Measurements from ENCODE around the gene NUP214. TPM values are rescaled to one million over a fixed set of nuclear protein-coding genes. Genes with fewer than 3 reads are reported as not detected.
A peak's percentile ranks its signal among the peaks of the same experiment; 100 is the strongest.

NUP214 gene
- total and polyA plus RNA-seq, 2 of the 4 experiments (the other 2 are of a cell fraction), result 7.9 to 13.4 TPM

DNA sequence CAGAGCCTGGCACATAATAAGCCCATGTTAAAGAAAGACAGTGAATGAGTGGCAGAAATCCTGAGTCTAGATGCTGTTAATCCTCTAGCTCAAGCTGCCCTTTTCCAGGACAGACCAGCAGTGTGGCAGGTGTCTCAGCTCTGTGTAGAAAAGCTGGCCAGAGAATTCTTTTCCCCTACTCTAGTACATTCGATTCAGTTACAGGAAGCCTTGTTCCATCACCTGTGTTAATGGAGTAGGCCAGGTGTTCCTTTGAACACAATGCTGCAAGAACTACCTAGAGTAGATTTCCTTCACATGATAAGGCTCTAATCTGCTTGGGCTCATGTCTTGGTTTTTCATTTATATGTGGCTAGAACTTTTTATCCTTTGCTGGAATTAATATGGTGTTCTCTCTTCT lies 52.5 kb downstream of the NUP214 start:
- 0 out of 2 replicates have a peak overlapping the region, but pooled peaks have one; percentile 16 for H2BK20ac ChIP-seq (ENCODE audit: low read depth, low read length)
- H3K79me1 ChIP-seq (ENCODE audit: low read depth in 1 of 2, low read length in 2 of 2), result peaks cover 3 to 20% of the 10 kb centered on the region in 2 experiments; a peak in 3 of 4 replicates
- peak overlapping the region; percentile 7; the same call in 1 of the 2 replicates for H4K91ac ChIP-seq (ENCODE audit: insufficient read depth, low read depth, low read length)
- ChIA-PET POLR2A (ENCODE audit: unreplicated experiment) (no interaction called here), CTCF (interaction anchor here (0.6 to 5.2 kb wide), 8 partner anchors 12 to 158 kb away, joined by 3 to 45 read pairs (median 4); no protein-coding TSS in a partner anchor)
- H2BK15ac ChIP-seq (ENCODE audit: low read depth, low read length), result no peak overlapping the region
- no peak overlapping the region for H2AK9ac ChIP-seq (replicated peaks; ENCODE audit: low read depth, low read length, poor library complexity)
- no TSS peak for BruUV-seq (replicated peaks)
- peak overlapping the region; percentile 22; the same call in 1 of the 2 replicates for H2BK120ac ChIP-seq (ENCODE audit: low read depth, low read length)
- H3K14ac ChIP-seq (replicated peaks; ENCODE audit: low read depth, low read length), result no peak overlapping the region
- WGBS, 2 experiments (ENCODE audit: extremely low coverage in 2 of 2, insufficient read length in 1 of 2), result no CpG with 5 or more reads among the region's 1 CpG
- 0 out of 2 replicates have a peak overlapping the region, but pooled peaks have one; percentile 13 for H3K4ac ChIP-seq (ENCODE audit: low read depth, low read length)
- H3K4me1 ChIP-seq (ENCODE audit: control insufficient read depth, insufficient read depth, low read length), result peaks cover 18% of the 10 kb centered on the region
- TF ChIP-seq RAD21 (IDR thresholded peaks at IDR 0.05; ENCODE audit: low read length) (no peak), BHLHE40 (IDR thresholded peaks at IDR 0.05; ENCODE audit: low read depth, low read length) (no peak), RFX5 (IDR thresholded peaks at IDR 0.05; ENCODE audit: low read depth, low read length) (no peak)
- H4K8ac ChIP-seq (ENCODE audit: low read depth in 2 of 2, low read length in 2 of 2), result no peak overlapping the region
- no peaks in the 10 kb centered on the region for H3K9me3 ChIP-seq (ENCODE audit: control insufficient read depth, insufficient read depth, low read length)
- no peaks in the 10 kb centered on the region for H3K27me3 ChIP-seq (ENCODE audit: control insufficient read depth, insufficient read depth, low read length)
- H4K5ac ChIP-seq (ENCODE audit: low read depth, low read length), result no peak overlapping the region
- H3K9me1 ChIP-seq (ENCODE audit: insufficient read depth, low read length), result peaks cover 13% of the 10 kb centered on the region
- 0 out of 2 replicates have a peak overlapping the region, but pooled peaks have one; percentile 10 for H2AK5ac ChIP-seq (ENCODE audit: low read depth, low read length)
- H3K4me3 ChIP-seq (ENCODE audit: insufficient read depth, low read depth, low read length), result no peak overlapping the region
- no peak overlapping the region for H3K4me2 ChIP-seq (ENCODE audit: low read depth, low read length)
- peak; percentile 3 for ATAC-seq (ENCODE audit: low read depth)
- H3K36me3 ChIP-seq (ENCODE audit: control insufficient read depth, insufficient read depth, low read length), result peaks cover 20% of the 10 kb centered on the region
- peak overlapping the region; percentile 20; the same call in 1 of the 2 replicates for H3K27ac ChIP-seq (ENCODE audit: insufficient read depth, low read length)
- DNase-seq, result no peak
- dilution Hi-C loops (cut with HindIII; ENCODE audit: low sequenced_read_pairs, unreplicated experiment) (no loop called here), intact Hi-C loops (cut with micrococcal nuclease) (loop anchor here (1.0 to 10.0 kb wide), 5 partner anchors 51 to 257 kb away; no protein-coding TSS in a partner anchor), in situ Hi-C loops (cut with MboI; ENCODE audit: low sequenced_read_pairs) (loop anchor here (5.0 kb wide), 1 partner anchor 159 kb away; no protein-coding TSS in a partner anchor)
- peaks cover 19% of the 10 kb centered on the region for H4K20me1 ChIP-seq (ENCODE audit: insufficient read depth, low read length)
- H2AFZ ChIP-seq (replicated peaks; ENCODE audit: low read length, poor library complexity), result no peak overlapping the region
- H3K56ac ChIP-seq (ENCODE audit: extremely low read depth, insufficient read depth, low read length), result no peak overlapping the region; the same call in 1 of the 2 replicates
- no peak overlapping the region for H2BK5ac ChIP-seq (ENCODE audit: low read depth, low read length, poor library complexity, severe bottlenecking)
- no peak overlapping the region for H3K23ac ChIP-seq (ENCODE audit: low read depth, low read length)
- H3K9ac ChIP-seq (ENCODE audit: low read depth, low read length), result no peak overlapping the region
- H3K18ac ChIP-seq (ENCODE audit: low read depth, low read length), result no peak overlapping the region
